Stimulated activated naive B cell treated with anti-CD40 and anti-IgM and Interleukin-4, amounts not matched to agents 10 μg/mL and 1 μg/mL and 100 μg/mL, for 72 hours (primary cell): ENCODE results near the gene TMEFF1.
"Not testable (repeated sequence)": the region's sequence is repeated elsewhere in the genome, so short reads cannot be mapped to it uniquely, and the experiment has no call there.

Experiments used
- ATAC-seq, 2 donors: fragments of 150-1000 bp; cut with Tn5 transposase; replicated peaks; 2 replicates each; pipeline ENCODE4 v1.10.0; 2021; ENCODE audit warnings: moderate library complexity in 1 of 2
- DNase-seq: peaks from one replicate; pipeline ENCODE4 v3.0.0; 2021
- H3K27ac Mint-ChIP-seq: one replicate; pipeline ENCODE4 v1.8.0; 2022; ENCODE audit warnings: mild to moderate bottlenecking, mixed read lengths
- H3K27me3 Mint-ChIP-seq, 2 donors: one replicate each; pipeline ENCODE4 v1.8.0; 2022; ENCODE audit warnings: mixed read lengths in 2 of 2
- H3K36me3 Mint-ChIP-seq, 2 donors: one replicate each; pipeline ENCODE4 v1.8.0; 2022; ENCODE audit warnings: mixed read lengths in 2 of 2, mild to moderate bottlenecking in 1 of 2
- H3K4me1 Mint-ChIP-seq, 2 donors: one replicate each; pipeline ENCODE4 v1.8.0; 2022; ENCODE audit warnings: mixed read lengths in 2 of 2, mild to moderate bottlenecking in 1 of 2
- H3K4me3 Mint-ChIP-seq, 2 donors: one replicate each; pipeline ENCODE4 v1.8.0; 2022; ENCODE audit warnings: mild to moderate bottlenecking in 2 of 2, mixed read lengths in 2 of 2, moderate library complexity in 1 of 2
- H3K9me3 Mint-ChIP-seq, 2 donors: one replicate each; pipeline ENCODE4 v1.8.0; 2022; ENCODE audit warnings: mixed read lengths in 2 of 2, mild to moderate bottlenecking in 1 of 2

The TMEFF1 gene

DNA sequence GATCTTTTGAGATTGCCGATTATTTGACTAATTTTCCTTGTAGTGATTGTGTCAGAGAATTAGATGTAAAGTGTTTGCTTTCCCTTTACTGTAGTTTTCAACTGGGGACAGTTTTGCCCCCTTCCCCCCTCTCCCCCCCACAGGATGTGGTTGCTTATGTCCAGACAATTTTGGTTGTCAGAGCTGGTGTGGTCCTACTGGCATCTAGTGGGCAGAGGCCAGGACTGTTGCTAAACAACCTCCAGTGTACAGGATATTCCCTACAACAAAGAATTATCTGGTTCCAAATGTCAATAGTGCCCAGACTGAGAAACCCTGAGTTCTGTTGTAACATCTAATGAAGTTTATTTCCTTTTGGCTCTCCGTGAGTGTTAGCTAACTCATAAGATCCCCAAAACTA, 20.0 kb downstream of the TMEFF1 start:
- DNase-seq (no peak), ATAC-seq (no peak)
- H3K4me3 Mint-ChIP-seq = no peak overlapping the region
- no peak overlapping the region for H3K27ac Mint-ChIP-seq
- H3K9me3 Mint-ChIP-seq = no peaks in the 10 kb centered on the region
- peaks cover 0 to 5% of the 10 kb centered on the region in 2 donors for H3K27me3 Mint-ChIP-seq
- no peaks in the 10 kb centered on the region for H3K36me3 Mint-ChIP-seq
- H3K4me1 Mint-ChIP-seq = no peaks in the 10 kb centered on the region

GRCh38 chr9:100498592-100498991, 25.6 kb downstream of the TMEFF1 start:
- no peak overlapping the region for H3K4me3 Mint-ChIP-seq
- H3K4me1 Mint-ChIP-seq = peaks cover 1 to 5% of the 10 kb centered on the region in 2 donors
- DNase-seq = no peak
- peaks cover 0 to 2% of the 10 kb centered on the region in 2 donors for H3K9me3 Mint-ChIP-seq
- H3K27ac Mint-ChIP-seq = no peak overlapping the region
- H3K27me3 Mint-ChIP-seq = peaks cover 0 to 5% of the 10 kb centered on the region in 2 donors
- H3K36me3 Mint-ChIP-seq = no peaks in the 10 kb centered on the region
- no peak for ATAC-seq

DNA sequence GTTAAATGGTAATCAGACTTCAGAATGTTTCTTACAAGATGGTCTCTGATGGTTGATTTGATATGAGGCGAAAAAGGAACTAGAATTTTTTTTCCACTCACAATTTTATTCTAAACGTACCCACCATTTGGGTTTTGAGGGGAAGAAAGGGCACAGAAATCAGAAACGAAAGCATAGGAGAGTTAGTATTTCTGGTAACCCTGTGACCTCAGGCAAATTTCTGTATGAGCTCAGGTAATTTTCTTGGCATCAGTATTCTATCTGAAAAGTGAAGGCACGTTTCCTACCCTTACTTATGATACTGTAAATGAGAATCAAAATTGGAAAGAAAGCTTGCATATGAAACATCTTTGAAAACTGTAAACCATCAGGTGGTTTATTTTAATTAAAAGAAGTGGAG, 26.5 kb downstream of the TMEFF1 start:
- Mint-ChIP-seq H3K9me3 (peaks cover 0 to 2% of the 10 kb centered on the region in 2 donors), H3K36me3 (no peaks in the 10 kb centered on the region)
- no peak for ATAC-seq

DNA sequence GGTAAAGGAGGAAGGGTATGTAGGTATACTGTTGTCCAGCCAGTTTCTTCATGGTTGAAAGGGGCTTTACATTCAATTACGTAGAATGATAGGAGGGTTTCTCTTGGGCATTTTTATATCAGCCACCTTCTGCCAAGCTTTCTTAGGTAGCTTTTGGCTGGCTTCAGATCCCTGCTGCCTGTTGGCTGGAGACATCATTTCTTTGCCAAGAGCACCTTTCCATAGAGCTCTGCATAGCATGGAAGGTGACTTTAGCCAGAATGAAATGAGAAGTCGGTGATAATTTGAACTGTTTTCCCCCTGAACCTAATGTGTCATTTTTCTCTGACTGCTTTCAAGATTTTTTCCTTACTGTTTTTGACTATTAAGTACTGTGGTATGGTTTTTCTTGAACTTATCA, 26.9 kb downstream of the TMEFF1 start:
- H3K9me3 Mint-ChIP-seq = peaks cover 0 to 2% of the 10 kb centered on the region in 2 donors
- peaks cover 1 to 5% of the 10 kb centered on the region in 2 donors for H3K4me1 Mint-ChIP-seq
- H3K27ac Mint-ChIP-seq = no peak overlapping the region
- H3K36me3 Mint-ChIP-seq = no peaks in the 10 kb centered on the region
- peaks cover 0 to 5% of the 10 kb centered on the region in 2 donors for H3K27me3 Mint-ChIP-seq
- no peak overlapping the region for H3K4me3 Mint-ChIP-seq
- DNase-seq (no peak), ATAC-seq (no peak)

More for the DNA sequence above, 26.5 kb downstream of the TMEFF1 start:
- peaks cover 1 to 5% of the 10 kb centered on the region in 2 donors for H3K4me1 Mint-ChIP-seq
- no peak overlapping the region for H3K27ac Mint-ChIP-seq
- H3K27me3 Mint-ChIP-seq = peaks cover 0 to 5% of the 10 kb centered on the region in 2 donors
- no peak for DNase-seq
- no peak overlapping the region for H3K4me3 Mint-ChIP-seq

DNA sequence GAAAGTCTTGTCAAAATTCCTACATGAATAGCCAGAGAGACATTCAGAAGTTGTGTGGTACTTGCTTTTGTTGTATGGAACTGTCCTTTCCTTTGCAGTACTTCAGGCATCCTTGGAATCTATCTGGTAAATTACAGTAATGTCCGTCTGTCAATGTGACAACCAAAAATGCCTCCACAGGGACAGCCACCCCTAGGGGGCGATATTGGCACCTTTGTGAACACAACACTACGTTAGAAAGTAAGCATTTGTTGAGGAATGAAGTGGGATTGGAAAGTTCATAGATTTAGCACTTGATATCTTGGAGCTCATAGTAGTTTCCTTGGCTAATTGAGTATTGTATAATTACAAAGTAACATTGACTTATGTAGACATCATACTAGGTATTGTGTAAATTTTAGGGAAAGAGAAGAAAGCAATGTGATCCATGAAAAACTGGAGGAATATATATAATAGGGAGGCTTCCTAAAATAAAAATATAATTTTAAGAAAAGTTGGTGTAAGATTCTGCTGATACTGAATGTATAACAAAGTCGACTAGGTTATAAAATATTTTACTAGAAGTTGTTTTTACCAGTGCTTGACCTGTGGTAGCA, 32.7 kb downstream of the TMEFF1 start:
- peaks cover 5 to 9% of the 10 kb centered on the region in 2 donors for H3K36me3 Mint-ChIP-seq
- no peak overlapping the region for H3K4me3 Mint-ChIP-seq
- no peaks in the 10 kb centered on the region for H3K27me3 Mint-ChIP-seq
- DNase-seq = peak; percentile 21
- no peak overlapping the region for H3K27ac Mint-ChIP-seq
- H3K9me3 Mint-ChIP-seq = peaks cover under 1 to 5% of the 10 kb centered on the region in 2 donors
- no peaks in the 10 kb centered on the region for H3K4me1 Mint-ChIP-seq
- ATAC-seq = peak; percentile 36 to 42

GRCh38 chr9:100507350-100507749, 34.4 kb downstream of the TMEFF1 start:
- peaks cover 5 to 12% of the 10 kb centered on the region in 2 donors for H3K36me3 Mint-ChIP-seq
- not testable (repeated sequence) for ATAC-seq, H3K4me1 Mint-ChIP-seq, H3K27me3 Mint-ChIP-seq, H3K9me3 Mint-ChIP-seq, DNase-seq, H3K4me3 Mint-ChIP-seq, H3K27ac Mint-ChIP-seq

DNA sequence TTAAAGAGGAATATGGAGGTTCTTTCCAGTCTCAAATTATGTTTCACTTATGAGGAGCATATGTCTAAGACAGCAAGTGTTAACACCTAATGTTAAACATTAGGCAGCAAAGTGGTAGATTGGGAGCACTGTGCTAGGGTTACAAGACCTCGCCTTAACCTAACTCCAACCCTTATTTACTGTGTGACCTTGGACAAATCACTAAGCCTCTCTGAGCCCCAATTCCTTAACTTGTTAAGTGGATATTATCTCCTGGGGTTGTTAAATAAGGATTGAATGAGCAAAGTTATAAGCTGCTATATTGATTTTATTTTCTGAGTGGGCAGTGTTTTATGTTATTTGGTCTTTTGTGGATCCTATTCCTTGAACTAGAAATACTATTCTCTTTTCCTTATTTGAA, 38.3 kb downstream of the TMEFF1 start:
- H3K4me3 Mint-ChIP-seq = no peak overlapping the region
- no peaks in the 10 kb centered on the region for H3K4me1 Mint-ChIP-seq
- ATAC-seq (no peak), DNase-seq (no peak)
- H3K27me3 Mint-ChIP-seq = no peaks in the 10 kb centered on the region
- H3K36me3 Mint-ChIP-seq = peaks cover 5 to 12% of the 10 kb centered on the region in 2 donors
- H3K27ac Mint-ChIP-seq = no peak overlapping the region
- H3K9me3 Mint-ChIP-seq = peaks cover 3 to 4% of the 10 kb centered on the region in 2 donors

DNA sequence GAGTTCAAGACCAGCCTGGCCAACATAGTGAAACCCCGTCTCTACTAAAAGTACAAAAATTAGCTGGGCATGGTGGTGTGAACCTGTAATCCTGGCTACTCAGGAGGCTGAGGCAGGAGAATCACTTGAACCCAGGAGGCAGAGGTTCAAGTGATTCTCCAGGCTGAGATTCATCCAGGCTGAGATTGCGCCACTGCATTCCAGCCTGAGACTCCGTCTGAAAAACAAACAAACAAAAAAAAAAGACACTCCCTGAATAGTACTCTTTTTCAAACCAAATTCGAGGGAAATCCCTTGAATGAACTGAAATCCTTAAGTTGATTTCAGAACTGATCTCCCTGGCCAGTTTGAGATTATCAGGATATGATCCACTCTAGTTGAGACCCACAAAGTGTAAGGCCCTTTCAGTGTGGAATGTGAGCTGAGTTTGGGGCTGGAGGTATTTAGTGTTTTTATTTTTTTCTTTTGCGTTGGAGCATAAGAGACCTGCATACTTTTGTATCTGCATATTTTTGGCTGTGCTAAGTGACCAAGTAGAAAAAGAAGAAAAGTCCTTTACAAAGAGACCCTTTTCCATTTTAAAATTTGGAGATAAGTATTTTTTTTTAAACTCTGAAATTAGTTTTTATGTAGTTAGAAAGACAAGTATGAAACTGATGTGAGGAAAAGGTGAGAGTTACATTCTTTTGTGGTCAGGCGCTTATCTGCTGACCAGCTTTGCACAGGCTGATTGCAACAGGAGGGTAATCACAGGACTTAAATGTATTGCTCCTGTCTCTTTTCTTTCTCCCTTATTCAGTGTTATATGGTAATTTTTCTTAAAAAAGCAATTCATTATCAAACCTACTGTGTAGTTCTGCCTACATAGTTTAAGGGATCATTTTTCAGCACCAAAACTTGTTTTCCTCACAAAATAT, 42.9 kb downstream of the TMEFF1 start:
- Mint-ChIP-seq H3K4me1 (no peaks in the 10 kb centered on the region), H3K27ac (no peak overlapping the region), H3K4me3 (no peak overlapping the region), H3K27me3 (no peaks in the 10 kb centered on the region), H3K9me3 (peaks cover 0 to under 1% of the 10 kb centered on the region in 2 donors), H3K36me3 (peaks cover 0 to under 1% of the 10 kb centered on the region in 2 donors)
- DNase-seq = no peak
- no peak for ATAC-seq

DNA sequence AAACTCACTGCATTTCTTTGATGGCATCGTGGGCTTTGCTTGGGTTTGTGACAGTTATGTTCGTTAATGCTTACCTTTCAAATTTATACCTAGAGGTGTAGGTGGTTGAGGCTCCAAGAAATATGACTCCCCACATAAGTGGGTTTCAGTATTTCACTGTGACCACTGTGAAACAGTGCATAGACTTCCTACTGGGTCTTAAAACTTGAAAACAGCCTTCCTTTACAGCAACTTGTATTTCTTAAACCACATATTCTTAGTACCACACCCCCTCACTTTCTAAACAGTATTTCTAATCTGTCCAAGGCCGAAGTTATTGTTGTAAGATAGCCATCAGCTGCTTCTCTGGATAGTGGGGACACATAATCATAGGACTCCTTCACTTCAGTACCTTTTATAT, 48.3 kb downstream of the TMEFF1 start:
- Mint-ChIP-seq H3K36me3 (no peaks in the 10 kb centered on the region), H3K9me3 (no peaks in the 10 kb centered on the region), H3K27ac (no peak overlapping the region), H3K4me3 (no peak overlapping the region), H3K27me3 (no peaks in the 10 kb centered on the region), H3K4me1 (peaks cover 0 to 5% of the 10 kb centered on the region in 2 donors)
- ATAC-seq (no peak), DNase-seq (no peak)

- Mint-ChIP-seq H3K4me1 (peaks cover 0 to 9% of the 10 kb centered on the region in 2 donors), H3K9me3 (no peaks in the 10 kb centered on the region), H3K27ac (no peak overlapping the region), H3K27me3 (no peaks in the 10 kb centered on the region), H3K36me3 (peaks cover 0 to 3% of the 10 kb centered on the region in 2 donors), H3K4me3 (no peak overlapping the region)
- no peak for DNase-seq
- no peak for ATAC-seq
Measured at GRCh38 chr9:100525563-100525962, 52.6 kb downstream of the TMEFF1 start.

- not testable (repeated sequence) for H3K4me3 Mint-ChIP-seq, H3K9me3 Mint-ChIP-seq, H3K36me3 Mint-ChIP-seq, H3K27ac Mint-ChIP-seq, H3K27me3 Mint-ChIP-seq, ATAC-seq, DNase-seq, H3K4me1 Mint-ChIP-seq
Measured at GRCh38 chr9:100527180-100527794, 54.3 kb downstream of the TMEFF1 start.

DNA sequence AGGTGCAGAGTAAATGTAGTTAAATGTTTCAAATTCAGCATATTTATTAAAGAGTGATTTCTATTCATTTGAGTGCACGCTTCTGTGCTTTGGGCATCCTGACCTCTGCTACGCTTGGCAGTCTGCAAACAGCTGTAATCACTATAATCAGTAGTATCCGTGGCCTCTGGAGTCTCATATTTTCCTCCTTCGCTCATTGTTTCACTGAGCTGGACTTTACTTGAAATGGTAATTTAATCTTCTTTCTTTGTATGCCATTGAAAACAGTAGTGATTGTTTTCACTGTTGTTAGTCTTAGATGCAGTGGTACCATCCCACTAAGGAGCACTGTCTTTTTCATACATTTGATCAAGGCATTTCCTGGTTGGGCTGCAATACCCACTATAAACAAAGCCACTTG, 61.5 kb downstream of the TMEFF1 start:
- no peaks in the 10 kb centered on the region for H3K27me3 Mint-ChIP-seq
- H3K4me3 Mint-ChIP-seq = no peak overlapping the region
- H3K4me1 Mint-ChIP-seq = no peaks in the 10 kb centered on the region
- no peaks in the 10 kb centered on the region for H3K9me3 Mint-ChIP-seq
- DNase-seq (no peak), ATAC-seq (no peak)
- peaks cover 0 to 3% of the 10 kb centered on the region in 2 donors for H3K36me3 Mint-ChIP-seq
- H3K27ac Mint-ChIP-seq = no peak overlapping the region

GRCh38 chr9:100540327-100540726, 67.4 kb downstream of the TMEFF1 start:
- H3K9me3 Mint-ChIP-seq = peaks cover 5 to 11% of the 10 kb centered on the region in 2 donors
- no peaks in the 10 kb centered on the region for H3K27me3 Mint-ChIP-seq
- H3K4me3 Mint-ChIP-seq = no peak overlapping the region
- ATAC-seq (no peak), DNase-seq (no peak)
- no peak overlapping the region for H3K27ac Mint-ChIP-seq
- H3K4me1 Mint-ChIP-seq = no peaks in the 10 kb centered on the region
- H3K36me3 Mint-ChIP-seq = peaks cover 3 to 7% of the 10 kb centered on the region in 2 donors

DNA sequence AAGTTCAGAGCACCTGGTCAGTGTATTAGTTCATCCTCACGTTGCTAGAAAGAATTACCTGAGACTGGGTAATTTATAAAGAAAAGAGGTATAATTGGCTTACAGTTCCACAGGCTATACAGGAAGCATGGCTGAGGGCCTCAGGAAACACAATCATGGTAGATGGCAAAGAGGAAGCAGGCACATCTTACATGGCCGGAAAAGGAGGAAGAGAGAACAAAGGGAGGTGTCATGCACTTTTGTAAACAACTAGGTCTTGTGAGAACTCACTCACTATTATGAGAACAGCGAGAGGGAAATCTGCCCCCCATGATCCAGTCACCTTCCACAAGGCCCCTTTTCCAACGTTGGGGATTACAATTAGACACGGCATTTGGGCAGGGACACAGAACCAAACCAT, 76.1 kb downstream of the TMEFF1 start:
- Mint-ChIP-seq H3K4me3 (no peak overlapping the region), H3K27ac (peak overlapping the region; percentile 27), H3K9me3 (peaks cover 28 to 31% of the 10 kb centered on the region in 2 donors), H3K4me1 (peaks cover 6 to 15% of the 10 kb centered on the region in 2 donors), H3K36me3 (peaks cover 17 to 31% of the 10 kb centered on the region in 2 donors), H3K27me3 (no peaks in the 10 kb centered on the region)
- ATAC-seq (peak in 1 of 2 donors; percentile 56), DNase-seq (no peak)
